Colon (tissue), 2 donors: Measurements from ENCODE around the gene DEFB112.

Experiments used
- FAIRE-seq: peaks from 2 replicates; lab custom pipeline; 2012; peaks lifted over from hg19 to GRCh38; lab: Jason Lieb, UNC
- donor health status: control.
- donor health status: control.

The DEFB112 gene

DNA sequence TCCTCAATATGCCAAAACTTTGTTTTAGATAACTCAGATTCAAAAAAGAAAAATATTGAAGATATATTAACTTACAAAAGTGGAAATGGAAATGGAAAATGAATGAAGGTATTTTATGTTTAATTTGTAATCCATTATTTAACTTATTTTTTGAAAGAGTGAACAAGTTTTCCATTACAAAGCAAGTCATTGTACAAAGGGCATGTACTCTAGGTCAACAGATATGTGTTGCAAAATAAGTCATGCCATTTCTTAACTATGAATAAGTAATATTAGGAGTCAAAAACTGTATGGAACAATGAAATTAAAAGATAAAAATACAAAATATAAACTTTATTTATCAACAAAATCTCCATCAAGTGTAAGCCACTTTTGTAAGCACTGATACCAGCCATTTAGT is 54.5 kb downstream of the DEFB112 start:
- no peak for FAIRE-seq
